HepG2 (cell line): ENCODE results near the gene CEP128. TPM values are rescaled to one million over a fixed set of nuclear protein-coding genes. Genes with fewer than 3 reads are reported as not detected.

ENCODE experiments used
- BORCS8-MEF2B ChIP-seq: sonication (generic); formaldehyde crosslinking; IDR thresholded peaks from 2 replicates; pipeline ENCODE4 v1.8.0; 2022; ENCODE audit warnings: mild to moderate bottlenecking, missing genetic modification reagents
- BRF2 ChIP-seq: sonication (generic); formaldehyde crosslinking; IDR thresholded peaks from 2 replicates; pipeline ENCODE4 v1.8.1; 2022; ENCODE audit warnings: mild to moderate bottlenecking, missing genetic modification reagents
- DMAP1 ChIP-seq: IDR thresholded peaks from 2 replicates; pipeline ENCODE4 v1.6.1; 2016
- HIC2 ChIP-seq: sonication (generic); formaldehyde crosslinking; IDR thresholded peaks from 2 replicates; pipeline ENCODE4 v1.9.0; 2022; ENCODE audit warnings: low read depth, missing genetic modification reagents
- HNF1B ChIP-seq: sonication (generic); formaldehyde crosslinking; IDR thresholded peaks from 2 replicates; pipeline ENCODE4 v1.5.1; 2020; ENCODE audit warnings: mild to moderate bottlenecking, moderate library complexity, missing genetic modification reagents
- HNF4G ChIP-seq, 2 experiments: sonication (generic) in 1 of 2; formaldehyde crosslinking in 1 of 2; IDR thresholded peaks; 2 replicates each; pipeline versions ENCODE4 v1.4.0 to v1.6.1; 2011 to 2020; ENCODE audit warnings: borderline replicate concordance in 2 of 2, low read depth in 2 of 2, mild to moderate bottlenecking in 2 of 2, low read length in 1 of 2, missing genetic modification reagents in 1 of 2, moderate library complexity in 1 of 2
- JUN ChIP-seq: sonication (generic); formaldehyde crosslinking; IDR thresholded peaks from 2 replicates; pipeline ENCODE4 v1.4.0; 2020; ENCODE audit warnings: mild to moderate bottlenecking, missing genetic modification reagents
- JUNB ChIP-seq: sonication (generic); formaldehyde crosslinking; IDR thresholded peaks from 2 replicates; pipeline ENCODE4 v1.8.0; 2022; ENCODE audit warnings: missing genetic modification reagents, mild to moderate bottlenecking, borderline replicate concordance
- KMT2B ChIP-seq: IDR thresholded peaks from 2 replicates; pipeline ENCODE4 v1.6.1; 2016; ENCODE audit warnings: missing genetic modification reagents, missing compliant biosample characterization
- MAFG ChIP-seq: sonication (generic); formaldehyde crosslinking; IDR thresholded peaks from 2 replicates; pipeline ENCODE4 v1.5.1; 2020; ENCODE audit warnings: mild to moderate bottlenecking, missing genetic modification reagents
- NR2C2 ChIP-seq: sonication (generic); formaldehyde crosslinking; IDR thresholded peaks from 2 replicates; pipeline ENCODE4 v1.4.0; 2020; ENCODE audit warnings: missing genetic modification reagents, mild to moderate bottlenecking, moderate library complexity, borderline replicate concordance
- NR2F2 ChIP-seq: IDR thresholded peaks from 2 replicates; pipeline ENCODE4 v1.6.1; 2012; ENCODE audit warnings: low read depth, inconsistent platforms, borderline replicate concordance
- PAF1 ChIP-seq: IDR thresholded peaks from 2 replicates; pipeline ENCODE4 v1.6.1; 2016; ENCODE audit warnings: missing genetic modification reagents, missing compliant biosample characterization
- RARG ChIP-seq: sonication (generic); formaldehyde crosslinking; IDR thresholded peaks from 2 replicates; pipeline ENCODE4 v1.4.0; 2020; ENCODE audit warnings: low read depth, mild to moderate bottlenecking, missing genetic modification reagents
- RFXAP ChIP-seq: sonication (generic); formaldehyde crosslinking; IDR thresholded peaks from 2 replicates; pipeline ENCODE4 v1.4.0; 2020; ENCODE audit warnings: missing genetic modification reagents, borderline replicate concordance
- SRF ChIP-seq: IDR thresholded peaks from 2 replicates; pipeline ENCODE4 v1.6.1; 2011; ENCODE audit warnings: mild to moderate bottlenecking, low read depth, low read length, moderate library complexity
- SRY ChIP-seq: sonication (generic); formaldehyde crosslinking; IDR thresholded peaks from 2 replicates; pipeline ENCODE4 v1.8.0; 2022; ENCODE audit warnings: mild to moderate bottlenecking, missing genetic modification reagents
- TOPORS ChIP-seq: sonication (generic); formaldehyde crosslinking; IDR thresholded peaks from 2 replicates; pipeline ENCODE4 v1.8.0; 2023; ENCODE audit warnings: mild to moderate bottlenecking, missing genetic modification reagents
- ZBTB8A ChIP-seq: sonication (generic); formaldehyde crosslinking; IDR thresholded peaks from 2 replicates; pipeline ENCODE4 v1.4.0; 2020; ENCODE audit warnings: mild to moderate bottlenecking, low read depth, missing genetic modification reagents, borderline replicate concordance
- ZNF224 ChIP-seq: sonication (generic); formaldehyde crosslinking; IDR thresholded peaks from 2 replicates; pipeline ENCODE4 v1.5.0; 2020; ENCODE audit warnings: mild to moderate bottlenecking, missing genetic modification reagents
- ZNF24 ChIP-seq: fragments of 450-650 bp; IDR thresholded peaks from 2 replicates; pipeline ENCODE4 v1.6.1; 2017; ENCODE audit warnings: antibody characterized with exemption, mild to moderate bottlenecking
- ZNF556 ChIP-seq: sonication (generic); formaldehyde crosslinking; IDR thresholded peaks from 2 replicates; pipeline ENCODE4 v1.4.0; 2020; ENCODE audit warnings: mild to moderate bottlenecking, missing genetic modification reagents, borderline replicate concordance
- polyA plus RNA-seq, 8 experiments: library from polyadenylated mRNA; depleted of rRNA in 3 of 8; stranded (reverse) in 7 of 8; unstranded in 1 of 8; fragments of >200 nt; fragmentation: Illumina TruSeq in 4 of 8; extraction: Trizol in 4 of 8; gene quantifications; 2 replicates each; pipeline versions ENCODE4 v1.2.1 to v1.2.3, GENCODE V29; 2011 to 2016; ENCODE audit warnings: low read depth in 4 of 8, missing spikeins in 1 of 8, mixed read lengths in 1 of 8; ENCODE audit not compliant: insufficient read depth in 1 of 8
- total RNA-seq, 5 experiments: library from RNA; depleted of rRNA; stranded (reverse); fragments of >200 nt; fragmentation: Illumina TruSeq; extraction: Trizol; gene quantifications; 2 replicates each; pipeline ENCODE4 v1.2.3, GENCODE V29; 2016; ENCODE audit warnings: low read depth in 1 of 5
- TF ChIP-seq, protein P1 (sequence below): sonication (generic); formaldehyde crosslinking; conservative IDR thresholded peaks from 2 replicates; pipeline ENCODE4 v1.8.0; 2022; ENCODE audit warnings: mild to moderate bottlenecking, moderate library complexity, missing genetic modification reagents

CEP128 gene
- total and polyA plus RNA-seq, 2 of the 13 experiments (the other 11 are each of a cell fraction or from before 2014, with no cell fraction given): 1.3 to 7.5 TPM

DNA sequence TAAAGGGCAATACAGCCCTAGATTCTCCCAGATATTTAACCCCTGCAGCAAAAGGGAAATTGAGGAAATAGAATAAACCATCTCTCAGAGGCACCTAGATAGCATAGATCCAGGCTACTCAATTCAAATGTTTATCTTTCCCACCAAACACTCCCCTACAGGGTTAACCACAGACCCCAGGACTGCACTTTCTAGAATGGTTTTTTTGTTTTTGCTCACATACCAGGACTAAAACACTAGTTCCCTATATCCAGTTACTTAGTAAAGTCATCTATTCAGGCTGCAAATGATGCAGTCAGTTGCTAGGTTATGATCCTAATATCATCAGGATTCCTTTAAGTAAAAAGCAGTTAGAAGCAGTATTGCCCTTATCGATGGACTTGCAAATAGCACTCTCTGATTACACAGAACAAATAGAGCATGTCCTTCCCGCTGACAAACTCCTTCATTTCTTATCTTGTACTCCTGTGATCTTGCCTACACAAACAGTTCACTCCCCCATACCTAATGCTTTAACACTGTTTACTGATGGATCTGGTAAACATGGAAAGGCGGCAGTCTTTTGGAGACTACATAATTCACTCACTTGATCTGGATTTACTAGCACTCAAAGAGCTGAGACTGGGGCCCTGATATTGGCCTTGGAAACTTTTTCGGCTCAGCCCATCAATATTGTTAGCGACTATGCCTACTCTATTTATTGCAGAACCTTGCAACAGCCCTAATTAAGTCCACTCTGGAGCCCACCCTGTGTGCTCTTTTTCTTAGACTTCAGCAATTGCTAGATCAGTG, 473.0 kb downstream of the CEP128 start (continued):
- TF ChIP-seq MAFG: no peak
- no peak for TF ChIP-seq RARG (CRISPR knock-in tag)
- no peak for TF ChIP-seq JUN
- peak; percentile 61; the same call in 1 of the 2 replicates for TF ChIP-seq ZNF556 (CRISPR knock-in tag)
- peak; percentile 56; the same call in 1 of the 2 replicates for TF ChIP-seq KMT2B (CRISPR knock-in tag)
- 0 out of 2 replicates have a peak, but pooled peaks have one; percentile 33 for TF ChIP-seq BORCS8-MEF2B (CRISPR knock-in tag)
- TF ChIP-seq PAF1 (CRISPR knock-in tag): no peak
- TF ChIP-seq SRY: no peak
- TF ChIP-seq HIC2 (CRISPR knock-in tag): no peak
- TF ChIP-seq ZBTB8A (CRISPR knock-in tag): no peak
- peak; percentile 96 for TF ChIP-seq NR2F2
- TF ChIP-seq HNF4G (IDR thresholded peaks at IDR 0.05; ENCODE audit: borderline replicate concordance, low read depth, low read length): peak; percentile 61; the same call in 1 of the 2 replicates
- TF ChIP-seq HNF4G (CRISPR knock-in tag; IDR thresholded peaks at IDR 0.05; ENCODE audit: borderline replicate concordance, low read depth): no peak
- peak; percentile 87 for TF ChIP-seq ZNF24
- 0 out of 2 replicates have a peak, but pooled peaks have one; percentile 42 for TF ChIP-seq DMAP1 (CRISPR knock-in tag)
- peak; percentile 76 for TF ChIP-seq TOPORS (CRISPR knock-in tag)
- TF ChIP-seq HNF1B (CRISPR knock-in tag): peak; percentile 48; the same call in 1 of the 2 replicates
- TF ChIP-seq JUNB: peak; percentile 90
- no peak for TF ChIP-seq ZNF224 (CRISPR knock-in tag)
- TF ChIP-seq, protein P1, sequence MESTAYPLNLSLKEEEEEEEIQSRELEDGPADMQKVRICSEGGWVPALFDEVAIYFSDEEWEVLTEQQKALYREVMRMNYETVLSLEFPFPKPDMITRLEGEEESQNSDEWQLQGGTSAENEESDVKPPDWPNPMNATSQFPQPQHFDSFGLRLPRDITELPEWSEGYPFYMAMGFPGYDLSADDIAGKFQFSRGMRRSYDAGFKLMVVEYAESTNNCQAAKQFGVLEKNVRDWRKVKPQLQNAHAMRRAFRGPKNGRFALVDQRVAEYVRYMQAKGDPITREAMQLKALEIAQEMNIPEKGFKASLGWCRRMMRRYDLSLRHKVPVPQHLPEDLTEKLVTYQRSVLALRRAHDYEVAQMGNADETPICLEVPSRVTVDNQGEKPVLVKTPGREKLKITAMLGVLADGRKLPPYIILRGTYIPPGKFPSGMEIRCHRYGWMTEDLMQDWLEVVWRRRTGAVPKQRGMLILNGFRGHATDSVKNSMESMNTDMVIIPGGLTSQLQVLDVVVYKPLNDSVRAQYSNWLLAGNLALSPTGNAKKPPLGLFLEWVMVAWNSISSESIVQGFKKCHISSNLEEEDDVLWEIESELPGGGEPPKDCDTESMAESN (CRISPR knock-in tag): peak; percentile 82; the same call in 1 of the 2 replicates
- TF ChIP-seq BRF2 (CRISPR knock-in tag): peak; percentile 96
- no peak for TF ChIP-seq SRF
- peak; percentile 47; the same call in 1 of the 2 replicates for TF ChIP-seq RFXAP (CRISPR knock-in tag)
- TF ChIP-seq NR2C2 (CRISPR knock-in tag): peak; percentile 52
